GM18517 (cell line): ENCODE data around the gene MTCL1.

Experiments used
- ATAC-seq: cut with Tn5 transposase; IDR thresholded peaks from one replicate; pipeline ENCODE4 v1.9.1; 2021; ENCODE audit warnings: mild to moderate bottlenecking, moderate library complexity; ENCODE audit not compliant: unreplicated experiment

MTCL1 gene

DNA sequence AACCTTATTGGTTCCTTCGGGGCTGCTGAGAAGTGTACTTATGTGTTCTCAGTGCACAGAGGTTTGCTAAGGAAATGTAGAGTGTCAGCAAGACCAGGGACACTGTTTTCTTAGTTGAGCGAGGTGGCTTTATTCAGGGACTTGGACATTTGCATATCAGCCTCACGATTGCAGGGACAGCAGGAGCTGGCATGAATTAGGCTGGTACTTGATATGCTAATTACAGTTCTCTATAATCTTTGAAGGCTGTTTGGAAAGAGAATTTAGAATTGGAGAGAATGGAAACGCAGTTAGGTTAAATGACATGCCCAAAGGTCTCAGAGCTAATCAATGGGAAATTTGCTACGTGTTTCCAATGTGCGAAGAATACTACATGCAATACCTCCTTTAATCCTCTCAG is 18.7 kb upstream of the MTCL1 start:
- no peak for ATAC-seq

GRCh38 chr18:8688216-8688800 is 17.0 kb upstream of the MTCL1 start:
- no peak for ATAC-seq

- no peak for ATAC-seq
Observed at GRCh38 chr18:8688816-8689215, 16.5 kb upstream of the MTCL1 start.

- no peak for ATAC-seq
Observed at GRCh38 chr18:8689517-8689916, 15.8 kb upstream of the MTCL1 start.

DNA sequence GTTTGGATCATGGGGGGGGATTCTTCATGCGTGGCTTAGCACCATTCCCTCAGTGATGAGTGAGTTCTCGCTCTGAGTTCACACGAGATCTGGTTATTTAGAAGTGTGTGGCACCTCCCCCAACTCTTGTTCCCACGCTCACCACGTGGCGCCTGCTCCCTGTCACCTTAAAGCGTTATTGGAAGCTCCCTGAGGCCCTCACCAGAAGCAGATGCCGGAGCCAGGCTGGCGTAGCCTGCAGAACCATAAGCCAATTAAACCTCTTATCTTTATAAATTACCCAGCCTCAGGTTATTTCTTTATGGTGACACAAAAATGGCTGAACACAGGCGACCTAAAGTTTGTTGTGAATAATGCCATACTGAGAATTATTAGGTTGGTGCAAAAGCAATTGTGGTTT is 10.5 kb upstream of the MTCL1 start:
- no peak for ATAC-seq

DNA sequence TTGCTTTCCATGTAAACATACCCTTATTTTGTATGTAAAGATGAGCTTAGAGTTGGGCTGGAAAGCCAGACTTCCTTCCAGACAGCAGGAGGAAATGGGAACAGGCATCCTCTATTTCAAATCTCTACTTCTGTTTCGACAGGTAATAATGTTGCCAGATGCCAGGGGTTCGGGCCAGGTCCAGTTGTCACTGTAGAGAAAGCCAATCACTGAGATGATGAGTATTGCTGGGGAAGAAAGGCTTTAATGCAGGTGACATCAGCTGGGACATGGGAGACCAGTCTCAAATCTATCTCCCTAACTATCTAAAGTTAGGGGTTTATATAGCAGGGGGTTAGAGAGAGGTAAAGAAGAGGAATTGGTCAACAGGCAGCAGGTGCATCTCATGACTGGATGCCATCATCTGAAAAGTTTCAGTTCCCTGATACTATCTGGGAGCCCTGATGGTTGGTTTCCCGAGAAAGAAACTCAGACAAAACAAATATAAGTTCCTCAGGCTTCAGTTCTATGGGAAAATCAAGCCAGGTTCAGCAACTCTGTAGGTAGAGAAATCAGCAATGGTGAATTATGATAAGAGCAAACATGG is 9.3 kb upstream of the MTCL1 start:
- ATAC-seq, result no peak

- peak; percentile 77 for ATAC-seq
Observed at GRCh38 chr18:8696749-8697211, 8.6 kb upstream of the MTCL1 start.

GRCh38 chr18:8699126-8699525 is 6.2 kb upstream of the MTCL1 start:
- no peak for ATAC-seq

DNA sequence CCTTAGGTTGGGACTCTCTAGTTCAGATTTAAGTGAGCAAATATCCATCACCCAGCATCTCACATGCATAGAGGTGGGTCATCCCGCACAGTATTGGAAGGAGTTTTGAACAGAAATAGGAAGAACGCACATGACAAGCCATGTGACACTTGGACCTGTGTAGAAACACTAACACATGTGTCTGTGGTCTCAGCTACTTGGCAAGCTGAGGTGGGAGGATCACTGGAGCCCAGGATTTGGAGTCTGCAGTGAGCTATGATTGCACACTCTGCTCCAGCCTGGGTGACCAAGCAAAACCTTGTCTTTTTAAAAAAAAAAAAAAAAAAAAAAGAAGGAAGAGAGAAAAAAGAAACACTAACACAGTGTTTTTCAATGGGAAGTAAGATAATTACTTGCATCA is 5.4 kb upstream of the MTCL1 start:
- ATAC-seq, result no peak

- ATAC-seq, result no peak
Observed at GRCh38 chr18:8701546-8702118, 3.7 kb upstream of the MTCL1 start.

- ATAC-seq, result no peak
Observed at GRCh38 chr18:8702668-8703067, 2.7 kb upstream of the MTCL1 start.

- no peak for ATAC-seq
Observed at GRCh38 chr18:8703092-8703709, 2.2 kb upstream of the MTCL1 start.

- no peak for ATAC-seq
Observed at GRCh38 chr18:8703781-8704301, 1.5 kb upstream of the MTCL1 start.

DNA sequence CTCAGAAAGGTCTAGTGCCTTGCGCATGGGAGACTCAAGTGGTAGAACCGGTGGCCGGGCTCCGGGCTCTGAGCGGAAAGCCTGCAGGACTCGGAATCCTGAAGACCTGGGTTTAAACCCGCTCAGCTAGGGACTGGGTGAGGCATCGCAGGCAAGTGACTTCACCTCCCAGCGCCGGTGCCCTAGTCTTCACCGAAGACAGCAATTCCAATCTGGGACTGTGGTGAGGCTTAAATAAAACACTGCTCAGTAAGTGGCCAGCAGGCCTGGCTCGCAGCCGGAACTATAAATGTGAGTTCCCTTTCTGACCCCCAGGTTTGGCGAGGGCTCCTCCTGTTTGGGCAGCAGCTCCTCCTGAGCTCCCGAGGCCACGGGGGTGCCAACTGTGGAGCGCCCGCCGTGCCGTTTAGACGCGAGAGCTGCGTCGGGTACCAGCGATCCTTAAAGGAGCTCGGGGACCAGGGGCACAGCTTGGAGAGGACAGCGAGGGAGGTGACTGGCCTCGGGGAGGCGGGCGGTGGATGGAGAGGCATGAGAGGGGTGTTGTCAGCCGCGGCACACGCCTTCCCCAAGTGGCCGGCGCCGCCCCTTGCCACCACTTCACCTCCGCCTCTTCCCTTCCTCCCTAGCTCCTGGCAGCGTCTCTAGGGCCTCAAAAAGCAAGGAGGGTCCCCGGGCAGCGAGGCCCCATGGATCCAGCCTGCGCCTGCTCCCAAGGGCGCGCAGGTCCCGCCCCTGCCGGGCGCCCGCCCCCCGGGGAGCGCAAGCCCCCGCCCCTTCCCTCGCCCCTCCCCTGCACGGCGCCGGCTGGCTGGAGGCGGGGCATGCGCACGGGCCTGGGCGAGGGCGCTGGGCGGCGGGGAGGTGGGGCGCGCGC is 757 bp upstream of the MTCL1 start:
- ATAC-seq, result peak; percentile 73

DNA sequence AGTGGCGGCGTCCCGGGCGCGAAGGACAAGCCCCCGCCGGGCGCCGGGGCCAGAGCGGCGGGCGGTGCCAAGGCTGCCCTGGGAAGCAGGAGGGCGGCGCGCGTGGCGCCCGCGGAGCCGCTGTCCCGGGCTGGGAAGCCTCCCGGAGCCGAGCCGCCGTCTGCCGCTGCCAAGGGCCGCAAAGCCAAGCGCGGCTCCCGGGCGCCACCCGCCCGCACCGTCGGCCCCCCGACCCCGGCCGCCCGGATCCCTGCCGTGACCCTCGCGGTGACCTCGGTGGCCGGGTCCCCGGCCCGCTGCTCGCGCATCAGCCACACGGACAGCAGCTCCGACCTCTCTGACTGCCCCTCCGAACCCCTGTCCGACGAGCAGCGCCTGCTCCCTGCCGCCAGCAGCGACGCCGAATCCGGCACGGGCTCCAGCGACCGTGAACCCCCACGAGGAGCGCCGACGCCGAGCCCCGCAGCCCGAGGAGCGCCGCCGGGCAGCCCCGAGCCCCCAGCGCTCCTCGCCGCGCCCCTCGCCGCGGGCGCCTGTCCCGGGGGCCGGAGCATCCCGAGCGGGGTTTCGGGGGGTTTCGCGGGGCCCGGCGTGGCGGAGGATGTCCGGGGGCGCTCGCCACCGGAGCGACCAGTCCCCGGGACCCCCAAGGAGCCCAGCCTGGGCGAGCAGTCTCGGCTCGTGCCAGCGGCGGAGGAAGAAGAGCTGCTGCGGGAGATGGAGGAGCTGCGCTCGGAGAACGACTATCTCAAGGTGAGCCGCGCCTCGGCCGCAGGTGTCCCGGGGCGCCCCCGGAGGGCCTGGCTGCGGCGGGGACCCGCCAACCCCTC is 820 bp downstream of the MTCL1 start:
- no peak for ATAC-seq

DNA sequence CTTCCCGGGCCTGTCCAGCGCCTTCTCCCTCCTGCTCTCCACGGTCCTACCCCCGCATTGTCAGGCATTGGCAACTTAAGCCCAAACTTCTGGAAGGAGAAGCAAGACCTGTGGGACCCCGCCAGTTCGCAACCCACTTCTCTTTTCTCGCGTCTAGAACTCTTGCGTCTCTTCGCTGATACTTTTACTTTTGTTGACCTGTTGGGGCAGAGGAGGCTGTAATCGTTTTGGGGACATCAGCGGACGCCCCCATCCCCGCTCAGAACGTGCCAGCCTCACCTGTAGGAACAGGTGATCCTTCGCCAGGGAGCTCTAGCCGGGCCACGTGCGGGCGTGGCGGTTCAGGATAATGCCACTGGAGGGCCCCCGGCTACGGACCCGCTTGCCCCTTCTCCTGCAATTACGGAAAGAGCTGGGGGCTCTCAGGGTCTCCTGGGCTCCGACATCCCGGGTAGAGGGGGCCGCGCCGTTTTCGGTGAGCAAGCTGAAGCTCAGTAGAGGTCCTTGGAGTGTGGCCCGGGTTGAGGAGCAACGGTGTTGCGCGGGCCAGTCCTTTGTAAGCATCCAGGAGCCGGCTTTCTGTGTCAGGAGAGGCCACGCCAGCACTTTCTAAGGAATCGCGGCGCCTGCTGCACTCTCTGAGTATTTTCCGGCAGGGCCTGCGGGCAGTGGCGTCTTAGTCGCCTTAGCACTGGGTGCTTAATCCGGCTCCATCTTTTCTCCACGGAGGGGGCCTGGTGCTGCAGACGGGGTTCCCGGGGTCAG is 1.6 kb downstream of the MTCL1 start:
- no peak for ATAC-seq

- ATAC-seq, result no peak
Observed at GRCh38 chr18:8707556-8708300, 2.4 kb downstream of the MTCL1 start.

- ATAC-seq, result no peak
Observed at GRCh38 chr18:8708670-8709069, 3.3 kb downstream of the MTCL1 start.
